Stimulated activated CD4-positive, alpha-beta T cell treated with anti-CD3 and anti-CD28 coated beads, Interleukin-4, amount 100 ng/mL, for 48 hours (primary cell): ENCODE data around the gene RANBP10.
"Not testable (repeated sequence)": the region's sequence is repeated elsewhere in the genome, so short reads cannot be mapped to it uniquely, and the experiment has no call there.

Experiments
- DNase-seq, 2 donors: peaks; one replicate each; pipeline ENCODE4 v3.0.0-alpha.2; 2020; ENCODE audit warnings: low read depth in 2 of 2

RANBP10 gene

GRCh38 chr16:67713647-67714273 is 92.6 kb downstream of the RANBP10 start:
- no peak for DNase-seq

GRCh38 chr16:67710607-67711006 is 95.8 kb downstream of the RANBP10 start:
- no peak for DNase-seq

- DNase-seq = no peak
These were observed 97.3 kb downstream of the RANBP10 start for GRCh38 chr16:67709050-67709449.

GRCh38 chr16:67708368-67708771 is 98.0 kb downstream of the RANBP10 start:
- no peak for DNase-seq

DNA sequence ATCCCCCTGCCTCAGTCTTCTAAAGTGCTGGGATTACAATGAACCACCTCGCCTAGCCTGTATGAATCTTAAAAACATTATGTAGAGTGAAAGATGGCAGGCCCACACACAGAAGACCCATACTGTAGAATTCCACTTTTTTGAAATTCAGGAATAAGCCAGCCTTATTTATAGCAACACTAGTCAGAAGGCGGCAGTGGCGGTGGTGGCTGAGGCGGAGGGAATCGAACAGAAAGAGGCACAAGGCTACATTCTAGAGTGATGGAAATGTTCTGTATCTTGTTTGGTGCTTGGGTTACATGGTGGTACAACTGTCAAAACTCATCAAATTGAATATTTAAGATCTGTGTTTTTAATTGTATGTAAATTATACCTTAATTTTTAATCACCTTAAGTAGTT is 98.6 kb downstream of the RANBP10 start:
- no peak for DNase-seq

DNA sequence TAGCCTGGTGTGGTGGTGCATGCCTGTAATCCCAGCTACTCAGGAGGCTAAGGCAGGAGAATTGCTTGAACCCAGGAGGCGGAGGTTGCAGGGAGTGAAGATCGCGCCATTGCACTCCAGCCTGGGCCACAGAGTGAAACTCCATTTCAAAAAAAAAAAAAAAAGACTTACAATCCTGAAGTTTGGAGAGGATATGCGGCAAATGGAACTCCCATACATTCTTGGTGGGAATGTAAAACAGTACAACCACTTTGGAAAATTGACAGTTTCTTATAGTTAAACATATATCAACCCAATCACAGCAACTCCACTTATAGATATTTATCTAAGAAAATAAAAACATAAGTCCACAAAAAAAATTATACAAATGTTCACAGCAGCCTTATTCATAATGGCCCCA is 99.2 kb downstream of the RANBP10 start:
- no peak for DNase-seq

GRCh38 chr16:67704110-67704509 is 102.2 kb downstream of the RANBP10 start:
- no peak for DNase-seq

DNA sequence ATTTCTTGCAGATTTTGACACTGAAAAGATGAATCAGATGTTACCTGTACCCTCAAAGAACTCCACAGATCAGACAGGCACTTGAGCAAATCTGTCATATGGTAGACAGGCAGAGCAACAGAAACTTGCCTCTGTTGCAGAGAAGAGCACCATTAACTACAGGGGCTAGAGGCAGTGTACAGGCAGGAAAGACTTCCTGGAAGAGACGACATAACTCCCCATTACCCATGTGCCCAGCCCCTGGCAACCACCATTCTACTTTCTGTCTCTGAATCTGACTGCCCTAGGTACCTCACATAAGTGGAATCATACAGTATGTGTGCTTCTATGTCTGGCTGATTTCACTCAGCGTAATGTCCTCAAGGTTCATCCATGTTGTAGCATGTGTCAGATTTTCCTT is 102.7 kb downstream of the RANBP10 start:
- no peak for DNase-seq

GRCh38 chr16:67702130-67702529 is 104.2 kb downstream of the RANBP10 start:
- no peak for DNase-seq

DNA sequence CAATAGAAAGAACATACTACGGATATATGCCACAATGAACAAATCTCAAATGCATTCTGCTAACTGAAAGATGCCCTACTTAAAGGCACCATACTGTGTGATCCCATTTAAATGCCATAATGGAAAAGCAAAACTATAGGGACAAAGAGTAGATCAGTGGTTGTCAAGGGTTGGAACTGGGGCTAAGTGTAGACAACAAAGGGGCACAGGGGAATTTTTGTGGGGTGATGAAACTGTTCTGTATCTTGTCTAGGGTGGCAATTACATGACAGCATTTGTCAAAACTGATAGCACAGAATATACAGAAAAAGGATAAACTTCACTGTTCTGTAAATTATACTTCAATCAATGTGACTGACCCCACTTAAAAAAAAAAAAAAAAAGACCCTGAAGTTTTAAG is 104.9 kb downstream of the RANBP10 start:
- DNase-seq = no peak

GRCh38 chr16:67699265-67699664 is 107.1 kb downstream of the RANBP10 start:
- no peak for DNase-seq

DNA sequence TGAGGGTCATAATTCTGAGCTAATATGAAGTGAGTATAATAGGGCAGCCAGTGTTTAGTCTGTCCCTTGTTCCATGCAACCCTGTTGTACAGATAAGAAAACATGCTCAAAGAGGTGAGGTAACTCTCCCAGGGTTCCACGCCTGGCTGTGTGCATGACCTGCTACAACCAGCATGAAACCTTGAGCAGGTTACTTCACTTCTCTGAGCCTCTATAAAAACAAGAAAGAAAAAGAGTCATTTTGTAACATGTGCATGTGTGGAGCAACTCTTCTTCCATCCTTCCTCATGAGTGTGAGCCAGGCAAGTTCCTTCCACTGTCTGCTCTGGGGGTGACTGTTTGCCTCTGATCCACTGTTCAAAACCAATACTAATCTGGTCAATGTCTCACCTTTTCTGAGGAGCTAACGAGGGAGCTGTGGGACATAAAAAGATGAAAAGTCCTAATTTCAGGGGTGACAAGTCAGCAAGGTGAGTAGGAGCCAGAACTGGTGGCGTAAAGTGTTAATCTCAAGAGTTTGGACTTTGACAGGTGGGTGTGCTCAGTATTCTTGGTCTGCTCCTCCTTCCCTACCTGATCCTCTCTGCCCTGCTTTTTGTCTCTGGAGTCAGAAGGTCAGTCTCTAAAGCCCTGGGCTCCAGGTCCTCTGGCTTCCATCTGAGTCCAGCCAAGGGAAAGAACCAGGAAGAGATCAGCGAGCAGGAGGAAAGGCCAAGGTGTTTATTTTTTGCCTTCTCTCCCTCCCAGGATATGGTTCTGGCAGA is 108.8 kb downstream of the RANBP10 start:
- no peak for DNase-seq

DNA sequence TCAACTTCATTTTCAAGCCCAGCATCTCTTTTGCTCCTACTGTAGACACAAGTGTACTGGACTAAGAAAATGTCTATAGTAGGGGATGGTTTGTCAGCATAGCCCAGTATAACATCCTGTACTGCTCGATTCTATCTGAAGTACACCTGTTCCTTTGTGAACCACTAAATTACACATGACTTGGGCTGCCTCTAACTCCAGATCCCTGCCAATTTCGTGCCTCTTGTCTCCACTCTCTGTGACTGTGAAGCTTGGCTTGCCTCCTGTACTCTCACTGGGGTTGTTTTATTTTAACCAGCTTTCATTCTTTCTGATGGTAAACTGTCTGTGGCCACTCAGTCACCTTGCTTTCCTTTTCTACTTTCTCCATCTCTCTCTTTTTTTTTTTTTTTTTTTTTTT is 111.7 kb downstream of the RANBP10 start:
- no peak for DNase-seq

- not testable (repeated sequence) for DNase-seq
These were observed 112.7 kb downstream of the RANBP10 start for GRCh38 chr16:67693517-67694285.

DNA sequence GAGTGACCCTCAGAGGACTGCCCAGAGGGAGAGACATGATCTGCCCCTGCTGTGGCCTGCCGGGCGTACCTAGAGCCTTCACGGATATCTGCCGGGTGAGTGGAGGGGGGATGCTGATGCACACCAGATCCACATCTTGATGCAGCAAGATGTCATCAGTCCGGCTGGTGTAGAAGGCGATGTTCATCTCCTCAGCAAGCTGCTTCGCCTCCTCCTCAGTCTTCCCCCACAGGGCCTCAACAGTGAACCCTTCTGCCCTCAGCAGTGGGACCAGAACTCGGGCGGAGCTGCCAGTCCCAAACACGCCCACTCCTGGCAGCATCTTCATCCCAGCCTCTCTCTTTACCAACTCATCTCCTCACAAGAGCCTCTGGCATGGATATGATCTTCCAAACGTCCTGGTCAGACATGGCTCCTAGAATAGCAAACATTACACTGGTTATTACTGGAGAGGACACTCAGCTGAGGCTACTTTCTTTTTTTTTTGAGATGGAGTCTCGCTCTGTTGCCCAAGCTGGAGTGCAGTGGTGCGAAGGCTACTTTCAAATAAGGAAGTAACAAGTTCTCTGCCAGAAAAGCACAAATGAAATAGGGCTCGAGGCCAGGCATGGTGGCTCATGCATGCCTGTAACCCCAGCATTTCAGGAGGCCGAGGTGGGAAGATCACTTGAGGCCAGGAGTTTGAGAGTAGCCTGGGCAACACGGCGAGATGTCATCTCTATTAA is 120.8 kb downstream of the RANBP10 start:
- DNase-seq = no peak

GRCh38 chr16:67683767-67684166 is 122.6 kb downstream of the RANBP10 start:
- no peak for DNase-seq

DNA sequence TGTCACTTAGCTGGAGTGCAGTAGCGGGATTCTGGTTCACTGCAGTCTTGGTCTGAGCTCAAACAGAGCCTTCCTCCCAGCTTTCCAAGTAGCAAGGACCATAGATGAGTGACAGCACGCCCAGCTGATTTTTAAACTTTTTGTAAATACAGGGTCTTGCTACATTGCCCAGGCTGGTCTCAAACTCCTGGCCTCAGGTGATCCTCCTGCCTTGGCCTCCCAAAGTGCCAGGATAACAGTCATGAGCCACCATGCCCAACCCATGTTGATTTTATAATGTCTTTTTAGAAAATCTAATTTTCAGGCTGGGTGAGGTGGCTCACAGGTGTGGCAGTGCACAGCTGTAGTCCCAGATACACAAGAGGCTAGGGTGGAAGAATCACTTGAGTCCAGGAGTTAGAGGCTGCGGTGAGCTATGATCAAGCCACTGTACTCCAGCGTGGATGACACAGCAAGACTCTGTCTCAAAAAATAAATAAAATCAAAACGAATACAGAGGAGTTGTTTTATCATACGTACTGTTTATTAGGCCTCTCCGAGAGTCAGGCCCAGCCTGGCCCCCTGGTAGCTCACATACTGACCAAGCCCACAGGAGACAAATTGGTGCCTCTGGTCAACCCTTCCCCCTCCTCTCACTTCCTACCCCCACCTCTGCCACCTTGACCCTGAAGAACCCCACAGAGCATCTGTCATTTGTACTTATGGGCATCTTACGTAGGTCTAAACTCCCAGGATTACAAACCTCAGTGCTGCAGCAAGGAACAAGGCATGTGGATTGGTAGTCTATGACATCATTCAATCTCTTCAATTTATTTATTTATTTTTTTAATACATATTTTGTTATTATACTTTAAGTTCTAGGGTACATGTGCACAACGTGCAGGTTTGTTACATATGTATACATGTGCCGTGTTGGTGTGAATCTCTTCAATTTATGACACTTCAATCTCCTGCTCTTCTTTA is 126.1 kb downstream of the RANBP10 start:
- DNase-seq = no peak

DNA sequence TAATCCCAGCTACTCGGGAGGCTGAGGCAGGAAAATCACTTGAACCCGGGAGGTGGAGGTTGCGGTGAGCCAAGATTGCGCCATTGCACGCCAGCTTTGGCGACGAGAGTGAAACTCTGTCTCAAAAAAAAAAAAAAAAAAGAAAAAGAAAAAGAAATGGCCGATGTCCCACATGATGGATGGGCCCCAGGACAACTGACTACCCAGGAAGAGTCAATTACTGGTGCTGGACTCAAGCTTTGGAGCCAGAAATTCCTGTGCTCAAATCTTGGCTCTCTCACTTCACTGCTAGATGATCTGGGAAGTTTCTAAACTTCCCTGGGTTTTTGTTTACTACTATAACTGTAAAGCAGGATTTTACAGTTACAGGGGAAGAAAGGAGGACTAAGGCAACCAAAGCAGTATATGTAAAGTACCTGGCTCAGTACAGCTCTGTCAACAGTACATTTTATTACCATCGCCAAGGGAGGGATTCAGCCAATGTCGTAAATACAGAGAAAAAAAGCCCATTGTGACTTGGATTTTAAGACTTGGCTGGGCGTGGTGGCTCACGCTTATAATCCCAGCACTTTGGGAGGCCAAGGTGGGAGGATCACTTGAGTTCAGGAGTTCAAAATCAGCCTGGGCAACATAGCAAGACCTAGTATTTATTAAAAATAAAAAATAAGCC is 127.9 kb downstream of the RANBP10 start:
- no peak for DNase-seq

DNA sequence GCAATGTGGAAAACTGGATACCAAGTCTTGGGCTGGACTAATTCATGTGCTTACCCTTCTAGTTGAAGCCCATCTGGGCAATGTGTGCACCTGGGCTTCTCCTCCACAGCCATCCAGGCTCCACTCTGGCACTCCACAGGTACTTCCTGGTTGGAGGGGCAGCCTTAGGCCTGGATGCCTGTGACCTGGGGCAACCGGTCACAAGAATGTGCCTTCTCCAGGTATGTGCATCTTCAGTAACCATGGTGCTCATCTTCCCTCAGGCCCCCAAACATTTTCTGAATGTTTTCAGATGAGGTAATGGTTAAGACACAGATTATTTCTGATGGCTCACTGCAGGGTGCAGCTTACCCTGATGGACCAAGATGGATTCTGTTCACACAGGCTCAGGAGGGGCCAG is 128.6 kb downstream of the RANBP10 start:
- no peak for DNase-seq

- DNase-seq = no peak
These were observed 129.4 kb downstream of the RANBP10 start for GRCh38 chr16:67676939-67677338.
